Kidney epithelial cell (primary cell): ENCODE data around the gene RAC2. TPM values are rescaled to one million over a fixed set of nuclear protein-coding genes. Genes with fewer than 3 reads are reported as not detected.
A peak's percentile ranks its signal among the peaks of the same experiment; 100 is the strongest.

Experiments
- DNase-seq: peaks from one replicate; pipeline ENCODE4 v3.0.0-alpha.2; 2010; ENCODE audit warnings: low read depth
- H3K27me3 ChIP-seq: 2 replicates; pipeline ENCODE4 v1.6.0; 2011; ENCODE audit warnings: low read length; ENCODE audit not compliant: control insufficient read depth, insufficient read depth
- H3K36me3 ChIP-seq: 2 replicates; pipeline ENCODE4 v1.5.1; 2011; ENCODE audit warnings: low read length; ENCODE audit not compliant: control insufficient read depth, insufficient read depth
- H3K4me3 ChIP-seq: 2 replicates; pipeline ENCODE4 v1.5.1; 2011; ENCODE audit warnings: low read depth, mild to moderate bottlenecking, control low read depth, low read length
- CTCF ChIP-seq: IDR thresholded peaks from 2 replicates; pipeline ENCODE4 v1.5.1; 2011; ENCODE audit warnings: mild to moderate bottlenecking, moderate library complexity, low read length, control low read depth, inconsistent platforms; ENCODE audit not compliant: insufficient read depth, poor library complexity, severe bottlenecking
- total RNA-seq: library from RNA; depleted of rRNA; stranded (reverse); fragments of >200 nt; gene quantifications from 2 replicates; pipeline ENCODE4 v1.2.3, GENCODE V29; 2015

RAC2 gene
- total RNA-seq, 1 donor from 2014 or later: 24.0 TPM

- TF ChIP-seq CTCF: no peak
- DNase-seq: no peak
Observed at GRCh38 chr22:37262346-37262745, 18.3 kb upstream of the RAC2 start.

GRCh38 chr22:37260901-37261336 is 16.9 kb upstream of the RAC2 start:
- Histone ChIP-seq H3K27me3 (peaks cover 6% of the 10 kb centered on the region), H3K4me3 (no peak overlapping the region), H3K36me3 (no peaks in the 10 kb centered on the region)
- TF ChIP-seq CTCF: peak; percentile 93
- no peak for DNase-seq

More at GRCh38 chr22:37262346-37262745, 18.3 kb upstream of the RAC2 start:
- Histone ChIP-seq H3K36me3 (no peaks in the 10 kb centered on the region), H3K4me3 (no peak overlapping the region), H3K27me3 (peaks cover 6% of the 10 kb centered on the region)

- Histone ChIP-seq H3K36me3 (no peaks in the 10 kb centered on the region), H3K4me3 (no peak overlapping the region), H3K27me3 (peaks cover 6% of the 10 kb centered on the region)
- no peak for DNase-seq
- TF ChIP-seq CTCF: no peak
Observed at GRCh38 chr22:37260155-37260795, 16.2 kb upstream of the RAC2 start.

GRCh38 chr22:37259540-37260029 is 15.5 kb upstream of the RAC2 start:
- no peak for DNase-seq
- H3K27me3 ChIP-seq: peaks cover 6% of the 10 kb centered on the region
- peak; percentile 76 for TF ChIP-seq CTCF

GRCh38 chr22:37258753-37259401 is 14.8 kb upstream of the RAC2 start:
- H3K4me3 ChIP-seq: no peak overlapping the region
- no peaks in the 10 kb centered on the region for H3K36me3 ChIP-seq
- no peak for DNase-seq
- TF ChIP-seq CTCF: no peak
- peaks cover 6% of the 10 kb centered on the region for H3K27me3 ChIP-seq

More at GRCh38 chr22:37259540-37260029, 15.5 kb upstream of the RAC2 start:
- Histone ChIP-seq H3K36me3 (no peaks in the 10 kb centered on the region), H3K4me3 (no peak overlapping the region)
